ENCODE data around the gene AKAP3.
A peak's percentile ranks its signal among the peaks of the same experiment; 100 is the strongest.

The AKAP3 gene

DNA sequence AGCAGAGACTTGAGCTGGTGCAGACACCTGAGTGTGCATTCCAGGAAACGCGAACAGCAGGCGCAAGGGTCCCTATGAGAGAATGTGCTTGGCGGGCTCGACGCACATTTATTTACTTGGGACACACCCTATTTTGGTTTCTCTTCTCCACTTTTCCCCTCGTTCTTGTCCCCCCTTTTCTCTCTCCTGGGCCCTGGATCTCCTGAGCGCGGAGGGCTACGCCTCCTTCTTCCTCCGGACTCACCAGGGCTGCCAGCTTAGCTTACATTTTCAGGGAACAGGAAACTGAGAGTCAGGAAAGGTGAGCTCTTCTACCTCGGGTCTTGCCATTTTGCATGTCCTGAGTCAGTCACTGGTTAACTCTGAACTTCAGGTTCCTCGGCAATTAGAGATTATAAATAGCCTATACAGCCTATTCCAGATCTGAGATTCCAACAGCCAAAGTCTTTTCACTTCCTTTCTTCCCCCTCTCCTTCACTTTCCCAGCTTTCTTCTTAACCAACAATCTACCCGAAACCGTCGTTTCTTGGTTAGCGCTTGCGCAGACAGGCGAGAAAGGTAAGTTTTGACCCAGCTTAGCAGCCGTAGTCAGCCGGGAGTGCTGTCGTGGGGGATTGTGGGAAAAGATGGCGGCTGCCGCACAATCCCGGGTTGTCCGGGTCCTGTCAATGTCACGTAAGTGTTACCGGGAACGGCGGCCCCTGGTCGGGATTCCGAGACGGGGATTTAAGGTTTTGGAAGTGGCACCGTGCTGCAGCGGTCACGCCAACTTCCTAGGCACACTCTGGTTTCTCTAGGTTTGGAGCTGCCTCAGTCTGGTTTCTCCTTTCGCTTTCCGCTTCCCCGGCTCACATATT, at the start of gene AKAP3, which contains the start of gene NDUFA9:
Gene AKAP3, minus strand, starts transcription at position 551 of the 857 bp plus-strand sequence. CDS start 10,855 bp downstream, outside the sequence.
Gene NDUFA9, plus strand, starts transcription at position 614 of the 857 bp plus-strand sequence. Its CDS starts 13 bp downstream, at position 627.
- TF ChIP-seq, protein P1, sequence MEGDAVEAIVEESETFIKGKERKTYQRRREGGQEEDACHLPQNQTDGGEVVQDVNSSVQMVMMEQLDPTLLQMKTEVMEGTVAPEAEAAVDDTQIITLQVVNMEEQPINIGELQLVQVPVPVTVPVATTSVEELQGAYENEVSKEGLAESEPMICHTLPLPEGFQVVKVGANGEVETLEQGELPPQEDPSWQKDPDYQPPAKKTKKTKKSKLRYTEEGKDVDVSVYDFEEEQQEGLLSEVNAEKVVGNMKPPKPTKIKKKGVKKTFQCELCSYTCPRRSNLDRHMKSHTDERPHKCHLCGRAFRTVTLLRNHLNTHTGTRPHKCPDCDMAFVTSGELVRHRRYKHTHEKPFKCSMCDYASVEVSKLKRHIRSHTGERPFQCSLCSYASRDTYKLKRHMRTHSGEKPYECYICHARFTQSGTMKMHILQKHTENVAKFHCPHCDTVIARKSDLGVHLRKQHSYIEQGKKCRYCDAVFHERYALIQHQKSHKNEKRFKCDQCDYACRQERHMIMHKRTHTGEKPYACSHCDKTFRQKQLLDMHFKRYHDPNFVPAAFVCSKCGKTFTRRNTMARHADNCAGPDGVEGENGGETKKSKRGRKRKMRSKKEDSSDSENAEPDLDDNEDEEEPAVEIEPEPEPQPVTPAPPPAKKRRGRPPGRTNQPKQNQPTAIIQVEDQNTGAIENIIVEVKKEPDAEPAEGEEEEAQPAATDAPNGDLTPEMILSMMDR (conservative IDR thresholded peaks at IDR 0.05), result no peak
- H3K27ac ChIP-seq, result peak within 1 kb of the TSS; percentile 87

DNA sequence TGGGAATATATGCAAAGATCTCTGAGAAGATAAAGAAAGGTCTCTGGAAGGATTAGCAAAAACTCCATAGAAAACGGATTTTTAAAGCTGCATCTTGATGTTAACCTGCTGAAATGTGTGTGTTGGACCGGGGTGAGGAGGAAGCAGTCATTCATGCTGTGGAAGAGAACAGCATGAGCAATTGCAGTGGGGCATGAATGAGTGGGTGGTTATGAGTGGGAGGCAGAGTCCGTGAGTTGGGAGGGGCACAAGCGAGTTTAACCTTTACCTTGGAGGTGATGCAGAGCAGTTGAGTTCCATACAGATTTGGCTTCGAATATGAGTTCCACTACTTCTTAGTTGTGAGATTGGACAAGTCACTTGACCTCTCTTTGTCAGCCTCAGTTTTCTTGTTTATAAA, 41.9 kb upstream of the AKAP3 start:
- TF ChIP-seq, protein P1 (conservative IDR thresholded peaks at IDR 0.05), result no peak

DNA sequence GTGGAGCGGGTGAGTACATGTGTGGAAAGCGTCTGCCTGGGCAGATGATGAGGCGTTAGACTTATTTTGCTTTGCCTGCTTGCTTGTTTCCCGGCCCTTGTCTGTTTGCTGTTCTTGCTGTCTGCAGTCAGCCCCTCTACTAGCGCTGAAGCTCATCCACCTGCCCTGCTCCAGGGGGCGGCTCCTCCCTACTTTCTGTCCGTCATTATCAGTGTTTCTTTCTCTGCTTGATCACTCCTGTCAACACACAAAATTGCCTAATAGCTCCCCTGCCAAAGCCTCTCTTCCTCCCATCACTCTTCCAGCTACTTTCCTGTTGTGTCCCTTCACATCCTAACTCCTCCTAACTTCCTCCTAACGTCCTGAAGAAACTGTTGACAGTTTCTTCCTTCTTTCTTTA, 36.5 kb upstream of the AKAP3 start:
- TF ChIP-seq, protein P1 (conservative IDR thresholded peaks at IDR 0.05), result no peak

More for the DNA sequence above, 41.9 kb upstream of the AKAP3 start:
- H3K27ac ChIP-seq, result no peak overlapping the region

DNA sequence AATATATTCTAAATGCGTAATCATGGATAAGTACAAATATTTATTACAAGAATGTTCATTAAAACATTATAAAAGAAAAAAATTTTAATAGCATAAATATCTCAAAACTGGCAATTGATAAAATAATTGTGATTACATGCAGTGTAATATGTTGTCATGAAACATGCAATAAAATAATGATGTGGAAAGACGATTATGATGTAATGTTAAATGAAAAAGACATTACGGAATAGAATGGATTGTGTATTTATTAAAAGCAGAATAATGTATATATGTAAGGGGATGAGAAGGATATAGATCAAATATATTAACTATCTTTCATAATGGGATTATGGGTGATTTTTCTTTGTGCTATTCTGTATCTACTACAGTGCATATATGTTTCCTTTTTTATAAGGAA, 32.9 kb upstream of the AKAP3 start:
- H3K27ac ChIP-seq, result no peak overlapping the region
- TF ChIP-seq, protein P1 (conservative IDR thresholded peaks at IDR 0.05), result no peak

More for the DNA sequence above, 36.5 kb upstream of the AKAP3 start:
- H3K27ac ChIP-seq, result no peak overlapping the region

DNA sequence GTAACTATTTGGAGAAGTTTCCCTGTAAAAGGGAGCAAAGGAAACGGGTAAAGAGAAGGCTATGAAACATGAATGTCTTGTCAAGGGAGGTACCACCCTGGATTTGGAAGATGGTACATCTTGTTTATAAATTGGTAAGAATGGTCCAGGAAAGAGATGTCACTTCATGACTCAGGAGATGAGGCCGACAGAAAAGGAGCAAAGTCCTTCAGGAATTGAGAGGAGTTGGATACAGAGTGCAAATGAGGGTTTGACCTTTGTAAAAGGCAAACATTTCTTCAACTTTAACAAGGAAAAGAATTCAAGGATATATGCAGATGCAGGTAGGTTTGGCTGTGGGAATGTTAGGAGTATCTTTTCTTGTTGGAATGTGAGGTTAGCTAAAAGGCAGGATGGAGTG, 30.9 kb upstream of the AKAP3 start:
- H3K27ac ChIP-seq, result no peak overlapping the region
- TF ChIP-seq, protein P1 (conservative IDR thresholded peaks at IDR 0.05), result no peak

DNA sequence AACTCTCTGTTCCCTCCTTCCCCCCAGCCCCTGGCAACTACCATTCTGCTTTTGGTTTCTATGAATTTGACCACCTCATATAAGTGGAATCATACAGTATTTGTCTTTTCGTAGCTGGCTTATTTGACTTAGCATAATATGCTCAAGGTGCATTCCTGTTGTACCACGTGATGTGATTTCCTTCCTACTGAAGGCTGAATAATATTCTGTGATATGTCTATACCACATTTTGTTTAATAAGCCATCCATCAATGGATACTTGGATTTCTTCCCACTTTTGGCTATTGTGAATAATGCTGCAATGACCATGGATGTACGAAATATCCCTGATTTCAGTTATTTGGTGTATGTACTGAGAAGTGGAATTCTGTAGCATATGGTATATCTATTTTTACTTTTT, 16.4 kb upstream of the AKAP3 start:
- no peak overlapping the region for H3K27ac ChIP-seq
- TF ChIP-seq, protein P1 (conservative IDR thresholded peaks at IDR 0.05), result no peak

DNA sequence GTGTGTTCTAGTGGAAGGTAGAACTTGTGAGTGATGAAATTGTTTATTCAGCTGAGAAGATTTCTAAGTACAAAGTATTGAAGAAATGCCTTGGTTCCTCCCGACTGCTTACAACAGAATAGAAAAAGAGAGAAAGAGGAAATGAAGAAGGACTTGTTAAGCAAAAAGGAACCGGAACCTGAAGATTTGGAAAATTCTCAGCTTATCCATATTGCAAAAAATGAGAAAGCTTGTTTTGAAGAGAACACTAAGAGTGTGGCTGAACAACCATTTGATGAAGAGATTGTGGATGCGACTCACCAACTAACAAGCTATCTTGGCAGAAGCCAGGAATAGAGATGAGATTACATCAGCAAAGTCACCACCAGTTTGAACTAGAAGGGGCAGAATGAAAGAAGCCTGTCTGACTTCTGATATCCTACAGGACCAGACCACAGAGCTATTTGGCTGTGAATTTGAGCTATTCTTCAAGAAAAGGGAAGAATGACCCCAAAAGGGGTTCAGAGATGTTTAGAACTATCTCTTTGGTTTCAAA, 15.2 kb upstream of the AKAP3 start:
- TF ChIP-seq, protein P1 (conservative IDR thresholded peaks at IDR 0.05), result no peak
- no peak overlapping the region for H3K27ac ChIP-seq
